ENCODE data around the gene MRLN. TPM values are rescaled to one million over a fixed set of nuclear protein-coding genes. Genes with fewer than 3 reads are reported as not detected.

MRLN gene
- total and polyA plus RNA-seq, 8 donors = 5.0 TPM; not detected in 7

- DNase-seq = no peak
- no peak overlapping the region for H3K4me3 ChIP-seq
- WGBS, 5 donors = 82 to 92% (median 84%) methylated on average over 2 of the region's 2 CpGs
- intact Hi-C loops (cut with DNase I; ENCODE audit: low total_unique reads) = no loop called here
- no peak for TF ChIP-seq EP300 (IDR thresholded peaks at IDR 0.05)
- H3K36me3 ChIP-seq = no peaks in the 10 kb centered on the region
- no peaks in the 10 kb centered on the region for H3K4me1 ChIP-seq
- H3K27me3 ChIP-seq = no peaks in the 10 kb centered on the region
- H3K9me3 ChIP-seq = no peaks in the 10 kb centered on the region
- no peak overlapping the region for H3K27ac ChIP-seq
Measured at GRCh38 chr10:59692113-59692512, 61.1 kb downstream of the MRLN start.

DNA sequence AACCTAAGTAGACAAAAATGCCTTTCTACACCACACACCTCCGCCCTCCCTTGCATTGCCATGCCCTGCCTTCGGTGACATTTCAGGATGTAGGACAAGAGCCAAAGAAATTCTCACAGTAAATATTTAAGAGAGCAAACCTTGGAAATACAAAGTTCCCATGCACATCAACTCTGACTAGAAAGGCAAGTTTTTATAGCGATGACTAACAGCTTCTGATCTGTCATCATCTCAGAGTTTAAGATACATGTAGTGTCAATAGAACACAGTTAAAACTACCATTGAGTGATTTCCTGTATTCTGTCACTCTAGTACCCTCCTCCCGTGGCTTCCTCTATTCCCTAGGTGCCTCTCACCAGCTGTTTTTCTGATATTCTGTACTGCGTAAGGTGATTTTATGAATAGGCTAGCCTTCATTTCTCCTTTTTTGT, 64.3 kb downstream of the MRLN start:
- intact Hi-C loops (cut with DNase I; ENCODE audit: low total_unique reads) = no loop called here
- Histone ChIP-seq H3K27ac (no peak overlapping the region), H3K36me3 (no peaks in the 10 kb centered on the region), H3K4me3 (no peak overlapping the region), H3K4me1 (no peaks in the 10 kb centered on the region), H3K27me3 (no peaks in the 10 kb centered on the region), H3K9me3 (no peaks in the 10 kb centered on the region)
- no peak for TF ChIP-seq POLR2AphosphoS5 (IDR thresholded peaks at IDR 0.05)
- TF ChIP-seq CTCF (IDR thresholded peaks at IDR 0.05) = no peak
- TF ChIP-seq EP300 (IDR thresholded peaks at IDR 0.05) = no peak
- no peak for TF ChIP-seq POLR2A (IDR thresholded peaks at IDR 0.05)
- no peak for DNase-seq
- WGBS, 5 donors = 58 to 78% (median 69%) methylated on average over 5 of the region's 5 CpGs

DNA sequence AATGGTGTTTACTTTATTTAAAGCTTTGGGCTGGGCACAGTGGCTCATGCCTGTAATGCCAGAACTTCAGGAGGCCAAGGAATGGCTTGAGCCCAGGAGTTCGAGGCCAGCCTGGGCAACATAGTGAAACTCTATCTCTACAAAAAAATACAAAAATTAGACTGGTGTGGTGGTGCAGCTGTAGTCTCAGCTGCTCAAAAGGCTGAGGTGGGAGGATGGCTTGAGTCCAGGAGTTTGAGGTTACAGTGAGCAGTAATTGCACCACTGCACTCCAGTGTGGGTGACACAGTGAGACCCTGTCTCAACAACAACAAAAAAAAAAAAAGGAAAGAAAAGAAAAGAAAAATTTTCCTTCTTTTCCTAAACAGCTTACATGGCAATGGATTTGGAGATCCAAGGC, 65.6 kb downstream of the MRLN start:
- no peak for DNase-seq
- H3K27me3 ChIP-seq = no peaks in the 10 kb centered on the region
- H3K4me3 ChIP-seq = no peak overlapping the region
- H3K27ac ChIP-seq = no peak overlapping the region
- TF ChIP-seq CTCF (IDR thresholded peaks at IDR 0.05) = no peak
- no peak for TF ChIP-seq EP300 (IDR thresholded peaks at IDR 0.05)
- TF ChIP-seq POLR2A (IDR thresholded peaks at IDR 0.05) = no peak
- no peak for TF ChIP-seq POLR2AphosphoS5 (IDR thresholded peaks at IDR 0.05)
- no peaks in the 10 kb centered on the region for H3K9me3 ChIP-seq
- intact Hi-C loops (cut with DNase I; ENCODE audit: low total_unique reads) = no loop called here
- no peaks in the 10 kb centered on the region for H3K36me3 ChIP-seq
- 85 to 96% (median 88%) methylated on average over 1 of the region's 1 CpG for WGBS, 5 donors
- H3K4me1 ChIP-seq = no peaks in the 10 kb centered on the region

Other genes with a start within 250 kb of the MRLN start
- gene SLC16A9, start 43.6 kb downstream of the MRLN start, total RNA-seq = 10 to 100 TPM in 1 of 5 donors, 1 to 10 TPM in 1, under 1 TPM in 3; 0.43 to 17.1 (median 0.58) TPM
- 1 to 10 TPM in 2 of 3 donors, under 1 TPM in 1; 0.06 to 2.9 (median 1.2) TPM for gene SLC16A9, start 43.6 kb downstream of the MRLN start, polyA plus RNA-seq
- gene CCDC6, start 153.1 kb upstream of the MRLN start, total RNA-seq = 10 to 100 TPM; 13.9 to 56.0 (median 33.0) TPM
- 10 to 100 TPM; 12.5 to 14.8 (median 14.2) TPM for gene CCDC6, start 153.1 kb upstream of the MRLN start, polyA plus RNA-seq

All from stomach (tissue), 9 donors.